Measurements from ENCODE around the gene JMJD8. TPM values are rescaled to one million over a fixed set of nuclear protein-coding genes. Genes with fewer than 3 reads are reported as not detected.

JMJD8 gene
- total RNA-seq, 1 donor from 2014 or later: 62.9 TPM

GRCh38 chr16:642189-643049 lies 41.7 kb downstream of the JMJD8 start:
- no peaks in the 10 kb centered on the region for H3K36me3 ChIP-seq
- intact Hi-C loops (cut with DNase I): loop anchor here (10.0 kb wide), 1 partner anchor 258 kb away; the partner anchor contains the start of gene PGAP6
- DNase-seq (ENCODE audit: extremely low spot score in 2 of 2): no peak
- peak overlapping the region; percentile 80 for H3K27ac ChIP-seq
- H3K27me3 ChIP-seq: no peaks in the 10 kb centered on the region
- no peaks in the 10 kb centered on the region for H3K9me3 ChIP-seq
- H3K4me3 ChIP-seq: peak overlapping the region; percentile 59 to 83
- TF ChIP-seq CTCF (IDR thresholded peaks at IDR 0.05): no peak
- no peak for TF ChIP-seq POLR2A (IDR thresholded peaks at IDR 0.05)
- peak in 1 of 2 donors; percentile 24 for TF ChIP-seq POLR2AphosphoS5 (IDR thresholded peaks at IDR 0.05; ENCODE audit: insufficient read depth in 1 of 2, low read depth in 1 of 2)
- peaks cover 56% of the 10 kb centered on the region for H3K4me1 ChIP-seq

GRCh38 chr16:641326-642188 lies 42.6 kb downstream of the JMJD8 start, which contains the start of gene MCRIP2:
TSS of gene MCRIP2 (plus strand) at chr16:641828. CDS start at chr16:641992, 164 bp downstream.
- Histone ChIP-seq H3K27ac (peak within 1 kb of the TSS; percentile 80), H3K4me3 (peak within 1 kb of the TSS; percentile 59 to 83), H3K9me3 (no peaks in the 10 kb centered on the region), H3K4me1 (peaks cover 53% of the 10 kb centered on the region), H3K27me3 (no peaks in the 10 kb centered on the region), H3K36me3 (no peaks in the 10 kb centered on the region)
- no peak for DNase-seq (ENCODE audit: extremely low spot score in 2 of 2)
- peak in 1 of 2 donors; percentile 52 for TF ChIP-seq POLR2AphosphoS5 (IDR thresholded peaks at IDR 0.05; ENCODE audit: insufficient read depth in 1 of 2, low read depth in 1 of 2)
- TF ChIP-seq CTCF (IDR thresholded peaks at IDR 0.05): no peak
- peak in 1 of 2 donors; percentile 23 for TF ChIP-seq POLR2A (IDR thresholded peaks at IDR 0.05)
- intact Hi-C loops (cut with DNase I): loop anchor here (10.0 kb wide), 1 partner anchor 257 kb away; the partner anchor contains the start of gene PGAP6

GRCh38 chr16:640614-641013 lies 43.5 kb downstream of the JMJD8 start:
- H3K4me1 ChIP-seq: peaks cover 46% of the 10 kb centered on the region
- TF ChIP-seq CTCF (IDR thresholded peaks at IDR 0.05) (no peak), POLR2A (IDR thresholded peaks at IDR 0.05) (no peak), POLR2AphosphoS5 (IDR thresholded peaks at IDR 0.05; ENCODE audit: insufficient read depth in 1 of 2, low read depth in 1 of 2) (no peak)
- no peaks in the 10 kb centered on the region for H3K27me3 ChIP-seq
- no peak for DNase-seq (ENCODE audit: extremely low spot score in 2 of 2)
- H3K36me3 ChIP-seq: no peaks in the 10 kb centered on the region
- no peaks in the 10 kb centered on the region for H3K9me3 ChIP-seq
- no peak overlapping the region for H3K4me3 ChIP-seq
- intact Hi-C loops (cut with DNase I): loop anchor here (10.0 kb wide), 1 partner anchor 256 kb away; the partner anchor contains the start of gene PGAP6
- H3K27ac ChIP-seq: peak overlapping the region; percentile 80

GRCh38 chr16:638836-639235 lies 45.3 kb downstream of the JMJD8 start:
- no peak overlapping the region for H3K27ac ChIP-seq
- intact Hi-C loops (cut with DNase I): no loop called here
- no peak for DNase-seq (ENCODE audit: extremely low spot score in 2 of 2)
- no peaks in the 10 kb centered on the region for H3K27me3 ChIP-seq
- H3K36me3 ChIP-seq: no peaks in the 10 kb centered on the region
- no peak overlapping the region for H3K4me3 ChIP-seq
- H3K4me1 ChIP-seq: peaks cover 52% of the 10 kb centered on the region
- TF ChIP-seq POLR2AphosphoS5 (IDR thresholded peaks at IDR 0.05; ENCODE audit: insufficient read depth in 1 of 2, low read depth in 1 of 2) (no peak), CTCF (IDR thresholded peaks at IDR 0.05) (no peak), POLR2A (IDR thresholded peaks at IDR 0.05) (no peak)
- no peaks in the 10 kb centered on the region for H3K9me3 ChIP-seq

All from vagina (tissue), 2 donors.